NCI-H1694 treated with DMSO at 0.1 percent for 48 hours (cell line): ENCODE results near the gene DPYSL5.
A peak's percentile ranks its signal among the peaks of the same experiment; 100 is the strongest.
"Not testable (repeated sequence)": the region's sequence is repeated elsewhere in the genome, so short reads cannot be mapped to it uniquely, and the experiment has no call there.

Experiments used
- DNase-seq: peaks from one replicate; lab custom pipeline; 2025; lab: John Stamatoyannopoulos, UW

The DPYSL5 gene

GRCh38 chr2:26875808-26876207, 27.9 kb downstream of the DPYSL5 start:
- DNase-seq: no peak

- no peak for DNase-seq
Measured at GRCh38 chr2:26876260-26876659, 28.3 kb downstream of the DPYSL5 start.

GRCh38 chr2:26877276-26877675, 29.3 kb downstream of the DPYSL5 start:
- no peak for DNase-seq

- DNase-seq: no peak
Measured at GRCh38 chr2:26880161-26880560, 32.2 kb downstream of the DPYSL5 start.

- no peak for DNase-seq
Measured at GRCh38 chr2:26880910-26881435, 33.0 kb downstream of the DPYSL5 start.

DNA sequence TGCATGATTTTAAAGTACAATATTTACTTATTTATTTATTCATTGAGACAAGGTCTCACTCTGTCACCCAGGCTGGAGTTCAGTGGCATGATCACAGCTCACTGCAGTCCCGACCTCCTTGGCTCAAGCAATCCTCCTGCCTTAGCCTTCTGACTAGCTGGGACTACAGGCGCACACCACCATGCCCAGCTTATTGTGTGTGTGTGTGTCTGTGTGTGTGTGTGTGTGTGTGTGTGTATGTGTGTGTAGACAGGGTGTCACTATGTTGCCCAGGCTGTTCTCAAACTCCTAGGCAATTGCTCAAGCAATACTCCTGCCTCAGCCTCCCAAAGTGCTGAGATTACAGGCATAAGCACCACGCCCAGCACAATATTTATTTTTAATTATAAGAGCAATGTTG, 34.3 kb downstream of the DPYSL5 start:
- DNase-seq: not testable (repeated sequence)

- no peak for DNase-seq
Measured at GRCh38 chr2:26883956-26884355, 36.0 kb downstream of the DPYSL5 start.

GRCh38 chr2:26884486-26884885, 36.6 kb downstream of the DPYSL5 start:
- no peak for DNase-seq

DNA sequence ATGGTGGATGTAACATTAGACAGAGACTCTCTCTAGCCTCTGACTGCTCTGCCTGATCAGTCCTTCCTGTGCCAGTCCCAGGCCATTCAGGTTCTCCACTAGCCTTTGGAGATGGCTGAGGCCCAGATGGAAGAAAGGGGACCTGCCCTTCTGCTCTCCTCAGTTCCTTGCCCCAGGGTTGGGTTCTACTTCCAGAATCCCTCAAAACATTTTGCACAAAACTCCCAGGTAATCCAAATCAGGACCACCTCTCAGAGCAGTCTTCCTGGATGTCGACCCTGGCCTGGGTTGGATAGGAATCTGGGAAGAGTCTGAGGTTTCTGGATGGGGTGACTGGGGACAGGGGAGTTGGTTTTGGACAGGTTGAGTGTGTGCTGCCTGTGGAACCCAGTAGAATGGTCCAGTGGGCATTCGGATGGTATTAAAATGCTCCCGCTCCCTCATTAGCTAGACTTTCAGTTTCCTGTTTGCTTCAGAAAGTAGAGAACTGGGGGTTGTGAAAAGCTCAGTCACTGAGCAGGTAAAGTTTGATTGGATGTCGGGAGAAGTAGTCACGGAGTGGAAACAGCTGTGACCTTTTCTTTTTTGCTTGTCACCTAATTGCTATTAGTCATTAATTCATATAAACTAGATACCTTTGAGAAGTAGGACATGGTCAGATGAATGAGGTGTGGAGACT, 37.9 kb downstream of the DPYSL5 start:
- DNase-seq: no peak

DNA sequence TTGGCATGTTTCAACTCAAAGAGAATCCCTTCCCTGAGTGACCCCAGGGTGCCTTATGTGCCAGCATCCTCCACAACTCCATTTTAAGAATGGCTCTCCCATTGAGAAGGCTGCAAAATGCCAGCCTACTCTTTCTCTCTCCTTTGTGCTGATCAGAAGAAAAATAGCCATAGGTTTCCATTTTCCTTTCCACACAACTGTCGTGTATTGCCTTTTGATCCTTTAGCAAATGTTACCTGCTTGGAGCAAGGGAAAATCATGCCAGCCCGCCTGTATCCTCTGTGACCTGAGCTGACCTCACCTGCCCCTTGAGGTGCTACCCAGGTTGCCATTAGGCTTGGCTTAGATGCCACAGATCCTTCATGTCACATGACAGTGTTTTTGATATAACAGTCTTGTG, 38.8 kb downstream of the DPYSL5 start:
- no peak for DNase-seq

- no peak for DNase-seq
Measured at GRCh38 chr2:26887151-26887550, 39.2 kb downstream of the DPYSL5 start.

DNA sequence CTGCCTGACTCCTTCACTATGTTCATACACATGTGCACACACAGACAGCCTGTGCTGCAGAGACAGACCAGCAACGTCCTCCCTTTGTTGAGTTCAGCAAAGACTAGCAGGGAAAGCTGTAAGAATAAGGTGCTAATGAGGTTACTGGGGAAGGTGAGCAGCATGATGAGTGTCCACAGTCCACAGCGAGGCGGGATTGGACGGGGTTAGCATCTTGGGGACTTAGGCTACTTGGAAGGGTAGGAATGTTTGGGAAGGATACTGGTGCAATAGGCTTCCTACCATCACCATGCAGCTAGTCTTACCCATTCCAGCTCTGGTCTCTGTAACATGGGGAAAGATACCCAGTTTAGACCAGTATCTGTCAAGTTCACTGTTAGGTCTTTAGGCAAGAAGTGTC, 41.9 kb downstream of the DPYSL5 start:
- DNase-seq: no peak

DNA sequence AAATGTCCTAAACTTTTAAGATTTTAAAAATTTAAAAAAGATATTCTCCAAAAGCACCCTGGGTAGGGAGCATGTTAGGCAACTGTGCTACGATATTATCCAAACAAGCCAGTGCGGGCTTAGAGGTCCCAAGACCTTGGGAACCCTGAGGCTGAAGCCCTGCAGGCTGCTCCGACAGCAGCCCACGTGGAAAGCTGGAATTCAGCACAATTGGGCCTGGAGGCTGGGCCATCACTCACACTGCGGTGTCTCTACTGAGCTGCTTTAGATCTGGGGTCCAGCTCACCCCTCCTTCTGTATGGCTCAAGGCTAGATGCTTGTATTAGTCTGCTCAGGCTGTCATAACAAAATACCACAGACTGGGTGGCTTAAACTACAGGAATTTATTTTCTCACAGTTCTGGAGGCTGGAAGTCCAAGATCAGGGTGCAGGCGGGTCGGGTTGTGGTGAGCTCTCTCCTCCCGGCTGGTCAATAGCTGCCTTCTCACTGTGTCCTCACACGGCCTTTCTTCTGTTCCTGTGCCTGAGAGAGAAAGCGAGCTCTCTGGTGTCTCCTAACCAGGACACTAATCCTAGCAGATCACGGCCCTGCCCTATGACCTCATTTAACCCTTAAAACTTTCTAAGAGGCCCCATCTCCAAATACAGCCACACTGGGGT, 42.5 kb downstream of the DPYSL5 start:
- no peak for DNase-seq

- DNase-seq: no peak
Measured at GRCh38 chr2:26892133-26892532, 44.2 kb downstream of the DPYSL5 start.

GRCh38 chr2:26892922-26893524, 45.1 kb downstream of the DPYSL5 start:
- peak; percentile 46 for DNase-seq

DNA sequence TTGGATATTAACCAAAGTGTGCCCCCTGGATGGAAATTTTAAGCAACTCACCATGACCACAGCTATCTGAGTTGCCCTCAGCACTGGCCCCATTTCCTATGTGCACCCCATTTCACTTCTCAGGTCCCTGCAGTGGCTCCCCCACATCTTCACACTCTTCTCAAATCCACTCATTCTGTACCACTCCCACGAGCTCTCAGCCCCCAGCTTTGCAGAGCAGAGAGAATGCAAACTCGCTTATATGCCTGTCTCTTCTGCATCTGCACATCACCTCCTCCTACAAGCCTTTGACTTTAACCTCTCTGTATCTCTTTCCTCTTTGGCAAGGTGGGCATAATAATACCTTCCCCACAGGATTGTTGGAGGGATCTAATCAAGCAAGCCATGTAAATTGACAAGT, 46.2 kb downstream of the DPYSL5 start:
- DNase-seq: no peak

DNA sequence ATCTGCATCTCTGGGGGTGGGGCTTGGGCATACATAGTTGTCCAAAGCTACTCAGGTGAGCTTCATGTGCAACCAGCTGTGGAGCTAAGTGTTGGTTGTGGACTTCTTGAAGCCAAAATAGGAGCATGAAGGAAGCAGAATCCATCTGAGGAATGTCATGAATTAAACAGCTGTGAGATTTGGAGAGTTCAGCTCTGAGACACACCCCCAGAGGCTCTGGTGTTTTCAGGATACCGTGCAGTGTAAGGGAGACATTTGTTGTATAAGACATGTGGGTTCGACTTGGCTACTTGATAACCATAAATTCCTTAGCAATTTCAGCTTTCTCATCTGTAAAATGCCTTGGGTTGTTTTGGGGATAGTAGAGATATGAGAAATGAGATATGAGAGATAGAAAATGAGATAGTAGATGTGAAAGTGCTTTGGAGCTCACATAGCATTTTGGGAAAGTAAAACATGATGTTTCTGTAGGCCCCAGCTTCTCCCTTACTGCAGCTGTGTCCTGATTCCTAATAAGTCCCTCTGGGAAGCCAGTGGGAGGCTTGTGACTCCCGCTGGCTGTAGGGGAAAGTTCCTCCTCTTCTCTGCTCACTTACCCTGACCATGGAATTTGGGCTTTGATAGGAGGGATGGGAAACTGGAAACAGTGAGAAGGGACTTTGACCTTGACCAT, 50.0 kb downstream of the DPYSL5 start:
- no peak for DNase-seq

DNA sequence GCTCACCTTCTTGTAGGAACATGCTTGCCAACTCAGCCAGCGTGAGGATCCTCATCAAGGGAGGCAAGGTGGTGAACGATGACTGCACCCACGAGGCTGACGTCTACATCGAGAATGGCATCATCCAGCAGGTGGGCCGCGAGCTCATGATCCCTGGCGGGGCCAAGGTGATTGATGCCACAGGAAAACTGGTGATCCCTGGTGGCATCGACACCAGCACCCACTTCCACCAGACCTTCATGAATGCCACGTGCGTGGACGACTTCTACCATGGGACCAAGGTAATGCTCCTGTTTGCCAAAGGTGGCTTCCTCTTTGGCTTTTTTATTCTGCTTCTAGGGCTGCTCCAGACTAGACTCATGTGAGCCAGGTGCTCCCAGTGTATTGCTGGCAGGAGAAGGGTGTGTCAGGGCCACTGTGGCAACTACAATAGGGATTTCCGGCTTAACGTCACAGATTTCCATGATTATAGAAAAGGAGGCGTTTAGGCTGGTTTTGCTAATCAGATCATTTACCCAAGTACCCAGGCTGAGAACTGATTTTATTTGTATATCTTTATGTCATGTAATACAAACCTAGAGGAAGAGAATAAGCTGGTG, 50.6 kb downstream of the DPYSL5 start:
- no peak for DNase-seq

- DNase-seq: no peak
Measured at GRCh38 chr2:26899500-26900164, 51.7 kb downstream of the DPYSL5 start.

DNA sequence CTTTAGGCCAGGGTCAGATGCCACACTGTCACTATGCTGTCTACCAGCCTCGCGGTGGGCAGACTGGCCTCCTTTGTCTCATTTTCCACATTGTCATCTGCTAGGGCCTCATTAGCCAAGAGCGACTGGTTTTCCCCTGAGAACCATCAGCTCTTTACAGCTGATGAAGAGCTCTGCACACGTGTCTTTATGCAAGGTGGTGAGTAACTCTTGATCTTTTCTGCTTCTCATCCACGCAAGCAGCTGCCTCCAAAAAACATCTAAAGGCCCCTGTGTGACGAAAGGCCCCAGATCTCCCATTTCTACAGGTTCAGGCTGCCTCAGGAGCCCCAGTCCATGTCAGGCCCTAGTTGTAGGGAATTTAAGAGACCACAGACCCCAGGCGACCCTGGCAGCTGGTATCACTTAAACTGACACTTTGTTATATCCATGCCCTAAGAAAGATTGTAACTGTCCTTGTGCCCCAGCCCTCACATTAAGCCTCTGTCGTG, 52.9 kb downstream of the DPYSL5 start:
- DNase-seq: no peak

- no peak for DNase-seq
Measured at GRCh38 chr2:26901326-26902183, 53.6 kb downstream of the DPYSL5 start.
